H1 (cell line): ENCODE measurements around the gene PI4KA. TPM values are rescaled to one million over a fixed set of nuclear protein-coding genes. Genes with fewer than 3 reads are reported as not detected.

Source experiments
- CTCF ChIA-PET: fragments of 300-600 bp; sonication (Branson Sonifier 250); formaldehyde crosslinking; loops from one replicate; lab custom pipeline; 2021; ENCODE audit not compliant: partially characterized antibody; lab: Charles Lee
- POLR2A ChIA-PET: fragments of 300-600 bp; sonication (Branson Sonifier 250); formaldehyde crosslinking; loops from one replicate; lab custom pipeline; 2021; ENCODE audit warnings: inconsistent platforms; ENCODE audit not compliant: partially characterized antibody; lab: Charles Lee
- DNase-seq, 2 experiments: peaks; one replicate each; pipeline versions ENCODE4 v3.0.0 to v3.0.0-alpha.2; 2010 to 2022; ENCODE audit warnings: low spot score in 2 of 2, low read depth in 1 of 2, mixed read lengths in 1 of 2
- FAIRE-seq: peaks from 2 replicates; lab custom pipeline; 2011; peaks lifted over from hg19 to GRCh38; lab: Jason Lieb, UNC
- H2AFZ ChIP-seq: 2 replicates; pipeline ENCODE4 v1.8.1; 2012; ENCODE audit warnings: low read length, inconsistent platforms
- H2AK5ac ChIP-seq: 2 replicates; pipeline ENCODE4 v1.6.1; 2013; ENCODE audit warnings: low read depth, low read length
- H2BK120ac ChIP-seq: replicated peaks from 2 replicates; pipeline ENCODE3; 2013; ENCODE audit warnings: low read depth, low read length, inconsistent platforms
- H2BK12ac ChIP-seq: 2 replicates; pipeline ENCODE4 v1.6.1; 2013; ENCODE audit warnings: low read depth, low read length
- H2BK15ac ChIP-seq: 2 replicates; pipeline ENCODE4 v1.6.1; 2013; ENCODE audit warnings: low read length
- H2BK20ac ChIP-seq: 2 replicates; pipeline ENCODE4 v1.6.1; 2013; ENCODE audit warnings: low read length
- H2BK5ac ChIP-seq: 2 replicates; pipeline ENCODE4 v1.6.1; 2013; ENCODE audit warnings: low read depth, low read length
- H3K14ac ChIP-seq: 2 replicates; pipeline ENCODE4 v1.6.1; 2013; ENCODE audit warnings: inconsistent platforms; ENCODE audit not compliant: insufficient read length
- H3K18ac ChIP-seq: 2 replicates; pipeline ENCODE4 v1.6.1; 2013; ENCODE audit warnings: low read length; ENCODE audit errors: extremely low read depth
- H3K23ac ChIP-seq: 2 replicates; pipeline ENCODE4 v1.6.1; 2013; ENCODE audit warnings: inconsistent platforms; ENCODE audit not compliant: insufficient read length
- H3K23me2 ChIP-seq: 2 replicates; pipeline ENCODE4 v1.6.1; 2013; ENCODE audit warnings: low read depth, low read length
- H3K27ac ChIP-seq: 2 replicates; pipeline ENCODE4 v1.6.1; 2011; ENCODE audit warnings: low read depth, low read length, inconsistent platforms
- H3K27me3 ChIP-seq, 4 experiments: replicated peaks in 1 of 4; 1 replicate in 1 of 4; 2 replicates in 3 of 4; pipeline versions ENCODE4 v1.6.1 to v1.8.1; 2011 to 2013; ENCODE audit warnings: low read length in 3 of 4, mild to moderate bottlenecking in 3 of 4, inconsistent platforms in 2 of 4, mixed read lengths in 2 of 4, moderate library complexity in 1 of 4; ENCODE audit not compliant: control insufficient read depth in 3 of 4, insufficient read depth in 3 of 4; ENCODE audit errors: extremely low read depth in 1 of 4
- H3K36me3 ChIP-seq, 4 experiments: 2 replicates each; pipeline versions ENCODE4 v1.6.1 to v1.8.1; 2011 to 2013; ENCODE audit warnings: mild to moderate bottlenecking in 4 of 4, low read length in 3 of 4, moderate library complexity in 2 of 4, control low read depth in 1 of 4, inconsistent platforms in 1 of 4; ENCODE audit not compliant: insufficient read depth in 4 of 4, control insufficient read depth in 2 of 4
- H3K4ac ChIP-seq: replicated peaks from 2 replicates; pipeline ENCODE3; 2013; ENCODE audit warnings: low read length, low read depth, mixed read lengths, inconsistent platforms; ENCODE audit not compliant: insufficient read length
- H3K4me1 ChIP-seq, 4 experiments: replicated peaks in 1 of 4; 1 replicate in 1 of 4; 2 replicates in 3 of 4; pipeline versions ENCODE4 v1.6.1 to v1.8.1; 2011 to 2013; ENCODE audit warnings: low read length in 3 of 4, inconsistent platforms in 2 of 4, mixed read lengths in 1 of 4; ENCODE audit not compliant: insufficient read depth in 4 of 4, control insufficient read depth in 3 of 4
- H3K4me2 ChIP-seq, 2 experiments: 2 replicates each; pipeline versions ENCODE4 v1.6.1 to v1.8.1; 2011 to 2013; ENCODE audit warnings: low read depth in 2 of 2, low read length in 2 of 2, control low read depth in 1 of 2, inconsistent platforms in 1 of 2, mild to moderate bottlenecking in 1 of 2; ENCODE audit not compliant: insufficient read depth in 1 of 2
- H3K4me3 ChIP-seq, 4 experiments: fragments of 200-600, 300-600 bp in 1 of 4; sonication (generic), shearing (Covaris generic), sonication (Bioruptor Twin) in 1 of 4; 2 replicates each; pipeline versions ENCODE4 v1.5.1 to v1.8.1; 2011 to 2016; ENCODE audit warnings: low read length in 4 of 4, low read depth in 3 of 4, control low read depth in 2 of 4, inconsistent platforms in 2 of 4, mild to moderate bottlenecking in 2 of 4, mixed read lengths in 1 of 4, moderate library complexity in 1 of 4; ENCODE audit not compliant: insufficient read depth in 2 of 4; ENCODE audit errors: extremely low read depth in 1 of 4
- H3K56ac ChIP-seq: replicated peaks from 2 replicates; pipeline ENCODE3; 2013; ENCODE audit warnings: low read depth, mild to moderate bottlenecking, mixed read lengths, low read length, inconsistent platforms; ENCODE audit not compliant: insufficient read length
- H3K79me1 ChIP-seq: 2 replicates; pipeline ENCODE4 v1.6.1; 2013; ENCODE audit warnings: low read depth, low read length, control low read depth
- H3K79me2 ChIP-seq, 2 experiments: 2 replicates each; pipeline versions ENCODE4 v1.6.1 to v1.8.1; 2012 to 2013; ENCODE audit warnings: low read length in 2 of 2, mild to moderate bottlenecking in 2 of 2, inconsistent platforms in 1 of 2; ENCODE audit not compliant: insufficient read depth in 2 of 2, control insufficient read depth in 1 of 2
- H3K9ac ChIP-seq, 4 experiments: replicated peaks in 1 of 4; 1 replicate in 1 of 4; 2 replicates in 3 of 4; pipeline versions ENCODE4 v1.6.1 to v1.8.1; 2011 to 2013; ENCODE audit warnings: low read depth in 3 of 4, low read length in 3 of 4, control low read depth in 2 of 4, mild to moderate bottlenecking in 2 of 4, moderate library complexity in 2 of 4, inconsistent platforms in 1 of 4; ENCODE audit errors: extremely low read depth in 1 of 4
- H3K9me3 ChIP-seq, 2 experiments: 2 replicates each; pipeline versions ENCODE4 v1.6.1 to v1.8.1; 2012 to 2013; ENCODE audit warnings: mild to moderate bottlenecking in 2 of 2, moderate library complexity in 2 of 2, control low read depth in 1 of 2, inconsistent platforms in 1 of 2, low read depth in 1 of 2, low read length in 1 of 2, mixed read lengths in 1 of 2; ENCODE audit not compliant: insufficient read depth in 2 of 2
- H4K20me1 ChIP-seq, 2 experiments: replicated peaks in 1 of 2; 2 replicates each; pipeline versions ENCODE3 to v1.8.1; 2011 to 2013; ENCODE audit warnings: inconsistent platforms in 2 of 2, low read length in 2 of 2, mild to moderate bottlenecking in 1 of 2; ENCODE audit not compliant: insufficient read depth in 2 of 2, control insufficient read depth in 1 of 2
- H4K5ac ChIP-seq: 2 replicates; pipeline ENCODE4 v1.6.1; 2013; ENCODE audit warnings: low read length, low read depth, mixed read lengths, inconsistent platforms; ENCODE audit not compliant: insufficient read length
- H4K8ac ChIP-seq: 2 replicates; pipeline ENCODE4 v1.8.0; 2013; ENCODE audit warnings: mild to moderate bottlenecking, moderate library complexity, low read length, inconsistent platforms; ENCODE audit not compliant: insufficient read depth; ENCODE audit errors: extremely low read depth
- H4K91ac ChIP-seq: replicated peaks from 2 replicates; pipeline ENCODE3; 2013; ENCODE audit warnings: low read length, mixed read lengths, inconsistent platforms; ENCODE audit not compliant: insufficient read length
- JUN ChIP-seq: IDR thresholded peaks from 2 replicates; pipeline ENCODE4 v1.6.1; 2011; ENCODE audit warnings: low read depth, mild to moderate bottlenecking, improper control_type of control experiment, low read length
- WGBS, 2 experiments: shearing (Covaris generic) in 1 of 2; methylation state at CpG; one replicate each; pipeline versions ENCODE4 v1.1.6 to v1.1.7; 2013 to 2015; ENCODE audit warnings: low lambda C conversion rate in 2 of 2, mixed read lengths in 2 of 2, inconsistent platforms in 1 of 2, low coverage in 1 of 2, missing lambda C conversion rate in 1 of 2; ENCODE audit not compliant: insufficient replicate concordance in 2 of 2, insufficient coverage in 1 of 2, insufficient read length in 1 of 2; ENCODE audit errors: extremely low coverage in 1 of 2, missing lambda C conversion rate in 1 of 2; 5-methylcytosine and 5-hydroxymethylcytosine counted together
- polyA plus RNA-seq, 7 experiments: library from polyadenylated mRNA; depleted of rRNA in 3 of 7; stranded (reverse) in 5 of 7; unstranded in 2 of 7; fragments of >200 nt in 5 of 7; fragments of 200-250 nt in 2 of 7; gene quantifications; 1 replicate in 5 of 7; 2 replicates in 1 of 7; 4 replicates in 1 of 7; pipeline versions ENCODE4 v1.2.1 to v1.2.3, GENCODE V29; 2011 to 2013; ENCODE audit warnings: missing spikeins in 2 of 7, mixed read lengths in 2 of 7
- total RNA-seq: library from RNA; stranded (reverse); fragmentation: NEBNext Ultra II Directional; extraction: Animal tissue kit (Norgen Biotek cat#: 25700); gene quantifications from 2 replicates; pipeline ENCODE4 v1.2.1, GENCODE V29; 2021

The PI4KA gene
- total and polyA plus RNA-seq, 2 of the 8 experiments (the other 6 are each of a cell fraction or from before 2014, with no cell fraction given) = 22.5 to 37.7 TPM

DNA sequence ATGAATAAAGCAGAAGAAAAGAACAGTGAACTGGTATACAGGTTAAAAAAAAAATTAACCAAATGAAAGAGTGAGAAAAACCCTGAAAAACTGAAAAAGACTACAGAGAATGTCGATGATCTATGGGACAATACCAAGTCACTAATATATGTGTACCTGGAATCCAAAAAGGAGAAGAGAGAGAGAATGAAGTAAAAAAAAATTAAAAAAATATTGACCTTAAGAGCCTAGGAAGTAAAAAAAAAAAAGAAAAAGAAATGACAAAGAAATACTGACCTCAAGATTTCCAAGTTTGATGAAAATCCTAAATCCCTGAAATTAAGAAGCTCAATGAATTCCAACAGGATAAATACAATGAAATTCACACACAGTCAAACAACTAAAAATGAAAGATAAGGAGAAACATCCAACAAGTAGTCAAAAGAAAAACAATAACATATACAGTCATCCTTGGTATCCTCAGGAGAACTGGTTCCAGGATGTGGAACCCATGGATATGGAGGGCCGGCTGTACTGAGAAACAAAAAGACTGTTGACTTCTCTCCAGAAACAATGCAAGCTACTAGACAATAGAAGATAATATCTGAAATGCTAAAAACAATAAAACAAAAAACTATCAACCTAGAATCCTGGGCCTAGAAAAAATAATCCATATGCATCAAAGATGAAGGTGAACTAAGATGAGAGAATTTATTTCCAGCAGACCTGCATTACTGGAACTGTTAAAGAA is 118.2 kb downstream of the PI4KA start:
- Histone ChIP-seq H3K18ac (no peak overlapping the region), H3K14ac (no peak overlapping the region), H3K4me2 (no peak overlapping the region), H3K4me3 (no peak overlapping the region), H3K79me2 (no peaks in the 10 kb centered on the region), H2BK15ac (no peak overlapping the region), H3K4me1 (no peaks in the 10 kb centered on the region), H4K8ac (no peak overlapping the region), H2BK120ac (no peak overlapping the region), H4K91ac (no peak overlapping the region), H3K27me3 (no peaks in the 10 kb centered on the region), H2BK12ac (no peak overlapping the region), H3K9me3 (no peaks in the 10 kb centered on the region; a peak in 1 of 4 replicates), H3K27ac (no peak overlapping the region), H2BK20ac (no peak overlapping the region), H4K20me1 (peaks cover 0 to 1% of the 10 kb centered on the region in 2 experiments), H3K4ac (no peak overlapping the region), H2BK5ac (no peak overlapping the region), H2AFZ (no peak overlapping the region), H3K79me1 (no peaks in the 10 kb centered on the region), H3K9ac (no peak overlapping the region), H4K5ac (no peak overlapping the region), H3K23ac (no peak overlapping the region), H3K23me2 (no peaks in the 10 kb centered on the region), H2AK5ac (no peak overlapping the region), H3K56ac (no peak overlapping the region), H3K36me3 (no peaks in the 10 kb centered on the region; a peak in 2 of 8 replicates)
- TF ChIP-seq JUN = no peak
- POLR2A ChIA-PET = no interaction called here
- 98% methylated on average over 2 of the region's 2 CpGs; no CpG with 5 or more reads in 1 of the 2 experiments for WGBS, 2 experiments
- CTCF ChIA-PET = interaction anchor here (0.7 to 3.6 kb wide), 7 partner anchors 9 to 40 kb away, joined by 3 to 28 read pairs (median 10); no protein-coding TSS in a partner anchor
- FAIRE-seq (no peak), DNase-seq (no peak)
